ENCODE data around the gene UXS1.

UXS1 gene

GRCh38 chr2:106180602-106181001 is 13.5 kb downstream of the UXS1 start:
- TF ChIP-seq, protein P1, sequence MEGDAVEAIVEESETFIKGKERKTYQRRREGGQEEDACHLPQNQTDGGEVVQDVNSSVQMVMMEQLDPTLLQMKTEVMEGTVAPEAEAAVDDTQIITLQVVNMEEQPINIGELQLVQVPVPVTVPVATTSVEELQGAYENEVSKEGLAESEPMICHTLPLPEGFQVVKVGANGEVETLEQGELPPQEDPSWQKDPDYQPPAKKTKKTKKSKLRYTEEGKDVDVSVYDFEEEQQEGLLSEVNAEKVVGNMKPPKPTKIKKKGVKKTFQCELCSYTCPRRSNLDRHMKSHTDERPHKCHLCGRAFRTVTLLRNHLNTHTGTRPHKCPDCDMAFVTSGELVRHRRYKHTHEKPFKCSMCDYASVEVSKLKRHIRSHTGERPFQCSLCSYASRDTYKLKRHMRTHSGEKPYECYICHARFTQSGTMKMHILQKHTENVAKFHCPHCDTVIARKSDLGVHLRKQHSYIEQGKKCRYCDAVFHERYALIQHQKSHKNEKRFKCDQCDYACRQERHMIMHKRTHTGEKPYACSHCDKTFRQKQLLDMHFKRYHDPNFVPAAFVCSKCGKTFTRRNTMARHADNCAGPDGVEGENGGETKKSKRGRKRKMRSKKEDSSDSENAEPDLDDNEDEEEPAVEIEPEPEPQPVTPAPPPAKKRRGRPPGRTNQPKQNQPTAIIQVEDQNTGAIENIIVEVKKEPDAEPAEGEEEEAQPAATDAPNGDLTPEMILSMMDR (IDR thresholded peaks at IDR 0.05): no peak
- no peak for DNase-seq (ENCODE audit: low spot score)

GRCh38 chr2:106178716-106179115 is 15.4 kb downstream of the UXS1 start:
- no peak overlapping the region for H3K27ac ChIP-seq
- no peak overlapping the region for H3K4me3 ChIP-seq
- TF ChIP-seq, protein P1 (IDR thresholded peaks at IDR 0.05): no peak
- no peak for DNase-seq (ENCODE audit: low spot score)

More at GRCh38 chr2:106180602-106181001, 13.5 kb downstream of the UXS1 start:
- no peak overlapping the region for H3K4me3 ChIP-seq
- no peak overlapping the region for H3K27ac ChIP-seq

GRCh38 chr2:106177581-106177980 is 16.5 kb downstream of the UXS1 start:
- H3K27ac ChIP-seq: no peak overlapping the region
- no peak for DNase-seq (ENCODE audit: low spot score)
- TF ChIP-seq, protein P1 (IDR thresholded peaks at IDR 0.05): no peak
- H3K4me3 ChIP-seq: no peak overlapping the region

DNA sequence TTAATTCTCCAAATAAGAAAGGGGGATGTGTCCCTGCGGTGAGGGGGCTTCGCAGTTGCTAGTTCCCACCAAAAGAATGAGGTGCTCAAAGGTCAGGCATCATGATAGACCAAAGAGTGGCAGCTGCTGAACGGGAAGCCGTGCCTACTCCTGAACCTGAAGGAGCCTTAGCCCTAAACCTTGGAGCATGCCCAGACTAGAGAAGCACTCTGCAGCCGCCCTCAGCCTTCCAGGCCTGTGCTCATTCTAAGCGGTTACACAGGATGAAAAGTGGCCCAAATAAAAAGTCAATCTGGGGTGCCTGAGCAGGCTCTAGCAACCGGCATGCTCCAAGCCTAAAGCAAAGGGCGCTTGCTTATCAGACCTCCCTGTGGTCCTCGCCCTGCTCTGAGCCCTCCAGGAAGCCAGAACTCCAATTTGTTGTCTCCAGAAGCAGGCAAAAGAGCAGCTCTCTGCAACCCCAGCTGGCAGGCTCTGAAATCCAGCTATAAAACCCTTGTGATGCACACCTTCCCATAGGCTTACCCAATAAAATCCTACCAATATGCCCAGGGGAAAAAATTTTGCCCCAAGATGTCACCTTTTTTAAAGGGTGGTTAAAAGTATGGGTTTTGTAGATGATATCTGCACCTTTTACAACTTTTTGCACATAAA is 17.5 kb downstream of the UXS1 start:
- Histone ChIP-seq H3K27ac (no peak overlapping the region), H3K4me3 (no peak overlapping the region)
- TF ChIP-seq, protein P1 (IDR thresholded peaks at IDR 0.05): no peak
- DNase-seq (ENCODE audit: low spot score): no peak

GRCh38 chr2:106175086-106175850 is 18.8 kb downstream of the UXS1 start:
- Histone ChIP-seq H3K4me3 (no peak overlapping the region), H3K27ac (no peak overlapping the region)
- TF ChIP-seq, protein P1 (IDR thresholded peaks at IDR 0.05): no peak
- DNase-seq (ENCODE audit: low spot score): no peak

GRCh38 chr2:106174056-106174455 is 20.0 kb downstream of the UXS1 start:
- no peak overlapping the region for H3K27ac ChIP-seq
- no peak for DNase-seq (ENCODE audit: low spot score)
- TF ChIP-seq, protein P1 (IDR thresholded peaks at IDR 0.05): no peak
- no peak overlapping the region for H3K4me3 ChIP-seq

DNA sequence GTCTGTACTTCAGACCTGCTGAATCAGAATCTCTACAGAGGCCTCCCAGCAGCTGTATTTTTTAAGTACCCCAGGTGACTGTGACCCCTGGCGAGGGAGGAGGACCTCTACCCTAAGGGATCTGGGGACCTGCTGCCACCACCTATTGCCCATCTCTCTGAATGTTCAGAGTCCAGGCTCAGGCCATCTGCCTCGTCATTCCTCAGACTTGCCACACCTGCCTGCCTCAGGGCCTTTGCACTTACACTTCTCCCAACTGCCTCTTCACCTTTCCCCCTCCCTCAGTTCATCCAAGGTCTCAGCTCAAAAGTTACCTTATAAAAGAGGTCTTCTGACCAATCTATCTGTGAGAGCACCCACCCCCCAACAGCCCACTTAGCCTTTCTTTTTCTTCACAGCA is 21.5 kb downstream of the UXS1 start:
- no peak for DNase-seq (ENCODE audit: low spot score)
- no peak overlapping the region for H3K27ac ChIP-seq
- TF ChIP-seq, protein P1 (IDR thresholded peaks at IDR 0.05): no peak
- H3K4me3 ChIP-seq: no peak overlapping the region

Data from coronary artery (tissue), 2 donors.